Prostate gland (tissue), 2 donors: ENCODE data around the gene DOP1B.
A peak's percentile ranks its signal among the peaks of the same experiment; 100 is the strongest.

ENCODE experiments used
- POLR2A ChIP-seq: fragments of 450-650 bp; IDR thresholded peaks from one replicate; pipeline ENCODE4 v1.6.1; 2016; ENCODE audit warnings: antibody characterized with exemption, mild to moderate bottlenecking
- POLR2AphosphoS5 ChIP-seq: sonication (generic); formaldehyde crosslinking; IDR thresholded peaks from one replicate; pipeline ENCODE4 v1.6.1; 2017; ENCODE audit warnings: antibody characterized with exemption
- TF ChIP-seq, protein P1 (sequence below), 4 experiments: fragments of 200-600 bp in 2 of 4; fragments of 450-650 bp in 2 of 4; sonication (generic) in 2 of 4; IDR thresholded peaks; 1 replicate in 3 of 4; 2 replicates in 1 of 4; pipeline ENCODE4 v1.5.1; 2016 to 2019; ENCODE audit warnings: antibody characterized with exemption in 4 of 4, mild to moderate bottlenecking in 2 of 4, moderate library complexity in 2 of 4

DNA sequence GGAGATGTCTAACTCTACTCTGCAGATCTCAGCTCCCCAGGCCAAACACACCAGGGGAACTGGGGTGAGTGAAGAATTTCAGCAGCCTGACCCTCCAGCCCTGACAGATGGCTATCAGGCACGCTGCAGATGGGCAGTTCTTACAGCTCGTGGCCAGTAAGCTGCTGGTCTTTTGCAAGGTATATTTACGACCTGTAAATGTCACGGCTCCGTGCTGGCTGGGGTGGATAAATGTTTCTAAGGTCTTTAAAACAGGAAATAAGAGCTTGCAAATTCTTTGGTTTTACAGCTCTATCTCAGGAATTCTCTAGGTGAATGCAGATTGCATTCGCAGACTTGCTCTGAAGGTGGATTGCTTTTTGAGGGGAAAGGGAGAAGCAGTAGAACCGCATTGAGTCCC, 10.1 kb downstream of the DOP1B start:
- TF ChIP-seq, protein P1, sequence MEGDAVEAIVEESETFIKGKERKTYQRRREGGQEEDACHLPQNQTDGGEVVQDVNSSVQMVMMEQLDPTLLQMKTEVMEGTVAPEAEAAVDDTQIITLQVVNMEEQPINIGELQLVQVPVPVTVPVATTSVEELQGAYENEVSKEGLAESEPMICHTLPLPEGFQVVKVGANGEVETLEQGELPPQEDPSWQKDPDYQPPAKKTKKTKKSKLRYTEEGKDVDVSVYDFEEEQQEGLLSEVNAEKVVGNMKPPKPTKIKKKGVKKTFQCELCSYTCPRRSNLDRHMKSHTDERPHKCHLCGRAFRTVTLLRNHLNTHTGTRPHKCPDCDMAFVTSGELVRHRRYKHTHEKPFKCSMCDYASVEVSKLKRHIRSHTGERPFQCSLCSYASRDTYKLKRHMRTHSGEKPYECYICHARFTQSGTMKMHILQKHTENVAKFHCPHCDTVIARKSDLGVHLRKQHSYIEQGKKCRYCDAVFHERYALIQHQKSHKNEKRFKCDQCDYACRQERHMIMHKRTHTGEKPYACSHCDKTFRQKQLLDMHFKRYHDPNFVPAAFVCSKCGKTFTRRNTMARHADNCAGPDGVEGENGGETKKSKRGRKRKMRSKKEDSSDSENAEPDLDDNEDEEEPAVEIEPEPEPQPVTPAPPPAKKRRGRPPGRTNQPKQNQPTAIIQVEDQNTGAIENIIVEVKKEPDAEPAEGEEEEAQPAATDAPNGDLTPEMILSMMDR (IDR thresholded peaks at IDR 0.05), result no peak
- peak; percentile 64 for TF ChIP-seq POLR2AphosphoS5
- no peak for TF ChIP-seq POLR2A
